ENCODE measurements around the gene GOSR1.
"Not testable (repeated sequence)": the region's sequence is repeated elsewhere in the genome, so short reads cannot be mapped to it uniquely, and the experiment has no call there.

The GOSR1 gene

DNA sequence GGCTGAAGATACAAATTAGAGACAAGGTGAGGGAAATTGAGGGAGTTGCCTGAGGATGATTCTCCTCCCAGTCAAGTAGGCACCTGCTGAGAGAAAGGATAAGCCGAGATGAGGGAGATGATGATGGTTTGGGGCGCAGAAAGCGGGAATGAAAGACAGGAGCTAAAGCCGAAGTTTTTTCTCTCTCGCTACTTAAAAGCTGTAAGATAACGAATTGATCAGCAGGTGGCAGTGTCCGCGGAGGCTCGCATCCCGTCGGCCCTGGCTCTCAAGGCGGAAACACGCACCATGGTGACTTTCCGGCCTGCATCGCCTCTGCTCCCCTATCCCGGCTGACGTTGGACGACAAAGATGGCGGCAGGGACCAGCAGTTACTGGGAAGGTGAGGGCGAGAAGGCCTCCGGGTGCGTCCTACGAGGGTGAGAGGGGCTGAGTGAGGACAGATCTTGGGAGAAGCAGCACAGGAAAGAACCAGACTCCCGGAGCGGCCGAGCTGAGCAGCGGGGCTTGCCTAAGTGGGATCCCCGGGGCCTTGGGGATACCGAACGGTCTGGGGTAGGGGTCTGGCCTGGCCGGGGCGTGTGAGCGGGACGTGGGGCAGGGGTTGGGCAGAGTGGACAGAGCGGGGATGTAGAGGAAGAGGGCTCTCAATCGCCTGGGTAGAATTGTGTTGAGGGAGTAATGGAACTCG is at the start of gene GOSR1:
GOSR1 (plus strand) TSS at position 326 of the 691 bp plus-strand sequence; CDS start at position 352, 26 bp downstream.
- peak; percentile 98 to 99 for ATAC-seq

DNA sequence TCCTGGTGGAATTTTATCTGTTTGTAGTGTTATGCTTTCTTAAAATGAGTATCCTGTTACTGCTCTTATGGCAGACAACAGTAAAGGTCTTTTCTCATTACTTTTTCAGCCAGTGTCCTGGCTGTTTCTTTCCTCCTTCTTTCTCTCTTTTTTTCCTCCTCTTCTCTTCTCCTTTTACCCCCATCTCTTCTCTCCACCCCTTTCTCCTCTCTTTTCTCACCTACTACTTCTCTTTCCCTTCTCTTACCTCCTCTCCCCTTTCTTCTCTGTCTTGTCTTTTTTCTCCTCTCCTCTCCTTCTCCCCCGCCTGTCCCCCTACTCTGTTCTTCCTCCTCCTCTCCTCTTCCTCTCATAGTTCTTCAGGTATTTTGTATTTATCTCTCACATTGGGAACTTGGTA is 49.6 kb upstream of the GOSR1 start:
- ATAC-seq = no peak

DNA sequence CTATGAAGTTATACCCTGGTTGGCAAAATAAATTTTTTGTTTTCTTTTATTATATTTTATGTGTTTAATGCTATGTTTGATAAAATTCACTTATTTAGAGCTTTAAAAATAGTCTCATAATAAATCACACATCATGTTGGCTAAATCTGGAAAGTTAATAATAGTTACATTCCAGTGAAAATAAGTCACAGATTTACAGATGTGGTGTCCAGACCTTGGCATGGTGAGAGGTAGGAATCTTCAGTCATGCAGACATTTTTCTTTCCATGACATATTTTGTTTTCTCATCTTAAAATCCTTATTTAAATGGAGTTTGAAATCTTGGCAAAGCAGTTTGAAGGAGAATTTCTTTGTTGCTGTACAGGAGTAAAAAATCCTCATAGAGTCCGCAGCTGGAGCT is 48.1 kb upstream of the GOSR1 start:
- no peak for ATAC-seq

DNA sequence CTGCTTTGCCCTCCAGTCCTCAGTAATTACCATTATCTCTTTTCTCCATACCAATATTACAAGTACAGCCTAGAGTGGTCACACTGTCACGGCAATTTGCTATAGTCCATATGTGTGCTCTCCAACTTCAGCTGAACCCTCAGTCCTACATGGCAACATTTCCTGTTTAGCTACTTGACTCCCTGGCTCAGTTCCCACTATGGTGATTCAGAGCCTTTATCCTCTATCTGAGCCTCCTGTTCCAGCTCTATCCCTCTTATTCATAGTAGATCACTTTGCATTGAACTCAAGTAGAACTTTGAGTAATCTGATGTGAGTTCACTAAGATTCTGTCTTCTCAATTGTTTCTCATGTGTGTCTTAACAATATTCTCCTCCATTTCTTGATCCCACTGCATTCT is 43.7 kb upstream of the GOSR1 start:
- ATAC-seq = no peak

DNA sequence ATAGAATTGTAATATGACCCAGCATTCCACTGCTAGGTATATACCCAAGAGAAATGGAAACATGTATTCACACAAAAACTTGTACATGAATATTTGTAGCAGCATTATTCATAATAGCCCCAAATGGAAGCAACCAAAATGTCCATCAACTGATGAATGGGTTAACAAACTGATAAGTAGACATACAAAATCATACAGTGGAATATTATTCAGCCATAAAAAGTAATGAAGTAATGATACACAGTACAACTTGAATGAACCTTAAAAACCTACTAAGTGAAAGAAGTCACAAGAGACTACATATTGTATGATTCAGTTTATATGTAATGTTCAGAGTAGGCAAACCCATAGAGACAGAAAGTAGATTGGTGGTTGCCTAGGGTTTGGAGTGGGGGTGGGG is 40.5 kb upstream of the GOSR1 start:
- no peak for ATAC-seq

DNA sequence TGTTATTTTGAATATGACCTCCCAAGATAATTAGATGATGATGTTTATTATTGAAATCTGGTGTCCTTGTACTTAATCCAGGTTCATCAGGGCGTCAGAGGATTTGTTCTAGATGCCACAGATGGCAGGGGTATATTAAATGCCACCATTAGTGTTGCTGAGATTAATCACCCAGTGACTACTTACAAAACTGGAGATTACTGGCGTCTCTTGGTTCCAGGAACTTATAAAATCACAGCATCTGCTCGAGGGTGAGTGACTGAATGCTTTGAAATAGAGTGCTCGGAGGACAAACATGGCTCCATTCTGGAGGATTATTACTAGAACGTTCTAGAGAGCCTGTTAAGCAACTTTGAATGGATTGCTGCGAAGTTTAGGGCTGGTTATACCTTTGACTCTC is 33.5 kb upstream of the GOSR1 start:
- ATAC-seq = no peak

DNA sequence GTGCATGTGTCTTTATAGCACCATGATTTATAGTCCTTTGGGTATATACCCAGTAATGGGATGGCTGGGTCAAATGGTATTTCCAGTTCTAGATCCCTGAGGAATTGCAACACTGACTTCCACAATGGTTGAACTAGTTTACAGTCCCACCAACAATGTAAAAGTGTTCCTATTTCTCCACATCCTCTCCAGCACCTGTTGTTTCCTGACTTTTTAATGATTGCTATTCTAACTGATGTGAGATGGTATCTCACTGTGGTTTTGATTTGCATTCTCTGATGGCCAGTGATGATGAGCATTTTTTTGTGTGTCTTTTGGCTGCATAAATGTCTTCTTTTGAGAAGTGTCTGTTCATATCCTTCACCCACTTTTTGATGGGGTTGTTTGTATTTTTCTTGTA is 30.6 kb upstream of the GOSR1 start:
- ATAC-seq = not testable (repeated sequence)

DNA sequence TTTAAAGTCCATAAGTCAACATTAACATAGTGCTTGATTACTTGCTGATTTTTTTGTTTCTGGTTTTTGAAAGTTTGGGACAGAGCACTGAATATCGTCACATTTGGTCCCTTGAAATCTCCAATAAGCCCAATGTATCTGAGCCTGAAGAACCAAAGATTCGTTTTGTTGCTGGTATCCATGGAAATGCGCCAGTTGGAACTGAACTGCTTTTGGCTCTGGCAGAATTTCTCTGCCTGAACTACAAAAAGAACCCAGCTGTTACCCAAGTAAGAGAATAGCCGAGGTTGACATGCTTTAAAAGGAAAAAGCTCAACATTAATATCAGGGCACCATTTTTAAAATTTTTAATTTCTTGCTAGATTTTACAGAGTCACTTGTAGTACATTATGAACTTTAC is 27.7 kb upstream of the GOSR1 start:
- ATAC-seq = no peak

DNA sequence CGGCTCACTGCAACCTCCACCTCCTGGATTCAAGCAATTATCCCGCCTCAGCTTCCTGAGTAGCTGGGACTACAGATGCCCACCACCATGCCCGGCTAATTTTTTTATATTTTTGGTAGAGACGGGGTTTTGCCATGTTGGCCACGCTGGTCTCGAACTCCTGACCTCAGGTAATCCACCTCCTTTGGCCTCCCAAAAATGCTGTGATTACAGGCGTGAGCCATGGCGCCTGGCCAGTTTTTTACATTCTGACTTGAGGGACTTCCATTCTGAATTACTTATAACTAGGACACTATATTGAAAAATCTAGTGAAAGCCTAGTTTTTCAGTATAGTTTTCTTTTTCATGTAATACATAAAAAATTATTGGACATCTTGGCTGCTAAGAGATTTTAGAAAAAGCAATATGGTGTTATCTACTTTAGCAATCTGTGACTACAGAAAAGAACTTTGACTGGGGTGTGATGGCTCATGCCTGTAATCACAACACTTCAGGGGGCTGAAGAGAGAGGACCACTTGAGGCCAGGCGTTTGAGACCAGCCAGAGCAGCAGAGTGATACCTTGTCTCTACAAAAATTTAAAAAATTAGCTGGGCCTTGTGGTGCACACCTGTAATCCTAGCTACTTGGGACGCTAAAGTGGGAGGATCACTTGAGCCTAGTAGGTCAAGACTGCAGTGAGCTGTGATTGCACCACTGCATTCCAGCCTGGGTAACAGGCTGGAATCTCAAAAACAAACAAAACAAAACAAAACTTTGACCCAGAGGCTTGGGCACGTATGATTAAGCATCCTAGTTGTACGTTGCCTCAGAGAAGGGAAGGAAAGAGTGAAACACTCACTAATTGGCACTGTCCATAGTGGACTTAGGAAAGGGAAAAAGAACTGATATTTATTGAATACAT is 26.8 kb upstream of the GOSR1 start:
- ATAC-seq = no peak

DNA sequence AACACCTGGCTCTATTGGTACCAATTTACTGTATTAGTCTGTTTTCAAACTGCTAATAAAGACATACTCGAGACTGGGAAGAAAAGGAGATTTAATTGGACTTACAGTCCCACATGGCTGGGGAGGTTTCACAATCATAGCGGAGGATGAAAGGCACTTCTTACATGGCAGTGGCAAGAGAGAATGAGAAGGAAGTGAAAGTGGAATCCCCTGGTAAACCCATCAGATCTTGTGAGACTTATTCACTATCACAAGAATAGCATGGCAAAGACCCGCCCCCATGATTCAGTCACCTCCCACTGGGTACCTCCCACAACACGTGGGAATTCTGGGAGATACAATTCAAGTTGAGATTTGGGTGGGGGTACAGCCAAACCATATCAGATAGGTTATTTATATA is 22.6 kb upstream of the GOSR1 start:
- ATAC-seq = no peak

DNA sequence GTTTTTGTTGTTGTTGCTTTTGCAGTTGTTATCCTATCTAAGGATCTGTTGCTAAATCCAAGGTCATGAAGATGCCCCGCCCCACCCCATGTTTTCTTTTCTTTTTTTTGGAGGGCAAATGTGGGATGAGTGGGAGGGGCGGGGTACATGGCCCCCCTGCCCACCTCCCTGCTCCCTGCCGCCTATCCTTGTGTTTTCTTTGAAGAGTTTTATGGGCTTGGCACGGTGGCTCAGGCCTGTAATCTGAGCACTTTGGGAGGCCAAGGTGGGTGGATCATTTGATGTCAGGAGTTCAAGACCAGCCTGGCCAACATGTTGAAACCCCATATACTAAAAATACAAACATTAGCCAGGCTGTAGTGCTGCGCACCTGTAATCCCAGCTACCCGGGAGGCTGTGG is 18.8 kb upstream of the GOSR1 start:
- no peak for ATAC-seq

DNA sequence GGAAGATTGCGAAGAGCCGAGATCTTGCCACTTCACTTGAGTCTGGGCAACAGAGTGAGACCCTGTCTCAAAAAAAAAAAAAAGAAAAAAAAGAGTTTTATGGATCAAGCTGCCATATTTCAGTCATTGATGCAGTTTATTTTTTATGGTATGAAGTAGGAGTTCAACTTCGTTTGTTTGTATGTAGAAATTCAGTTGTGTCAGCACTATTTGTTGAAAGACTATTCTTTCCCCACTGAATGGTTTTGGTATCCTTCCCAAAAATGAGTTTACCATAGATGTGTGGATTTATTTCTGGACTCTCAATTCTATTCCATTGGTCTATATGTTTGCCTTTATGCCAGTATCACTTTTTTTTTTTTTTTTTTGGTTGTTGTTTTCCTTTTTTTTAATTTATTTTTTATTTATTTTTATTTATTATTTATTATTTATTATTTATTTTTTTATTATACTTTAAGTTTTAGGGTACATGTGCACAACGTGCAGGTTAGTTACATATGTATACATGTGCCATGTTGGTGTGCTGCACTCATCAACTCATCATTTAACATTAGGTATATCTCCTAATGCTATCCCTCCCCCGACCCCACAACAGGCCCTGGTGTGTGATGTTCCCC is 18.3 kb upstream of the GOSR1 start:
- not testable (repeated sequence) for ATAC-seq

DNA sequence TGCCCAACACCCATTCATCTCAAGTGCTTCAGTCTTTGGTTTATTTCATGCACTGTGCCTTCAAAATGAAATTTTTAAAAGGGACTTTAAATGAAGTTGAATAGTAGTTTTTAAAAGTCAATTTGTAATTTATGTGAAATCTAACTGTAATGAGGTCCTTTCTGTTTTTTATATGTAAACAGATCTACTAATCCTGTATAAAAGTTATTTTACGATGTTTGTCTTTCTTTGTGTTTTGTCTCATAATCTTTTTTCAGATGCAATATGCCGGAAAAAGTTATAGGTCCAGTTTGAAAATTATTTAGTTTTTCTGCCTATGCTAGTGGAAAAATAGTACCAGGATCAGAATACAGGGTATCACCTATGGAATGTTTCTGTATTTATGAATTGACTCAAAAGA is 8.7 kb upstream of the GOSR1 start:
- ATAC-seq = no peak

DNA sequence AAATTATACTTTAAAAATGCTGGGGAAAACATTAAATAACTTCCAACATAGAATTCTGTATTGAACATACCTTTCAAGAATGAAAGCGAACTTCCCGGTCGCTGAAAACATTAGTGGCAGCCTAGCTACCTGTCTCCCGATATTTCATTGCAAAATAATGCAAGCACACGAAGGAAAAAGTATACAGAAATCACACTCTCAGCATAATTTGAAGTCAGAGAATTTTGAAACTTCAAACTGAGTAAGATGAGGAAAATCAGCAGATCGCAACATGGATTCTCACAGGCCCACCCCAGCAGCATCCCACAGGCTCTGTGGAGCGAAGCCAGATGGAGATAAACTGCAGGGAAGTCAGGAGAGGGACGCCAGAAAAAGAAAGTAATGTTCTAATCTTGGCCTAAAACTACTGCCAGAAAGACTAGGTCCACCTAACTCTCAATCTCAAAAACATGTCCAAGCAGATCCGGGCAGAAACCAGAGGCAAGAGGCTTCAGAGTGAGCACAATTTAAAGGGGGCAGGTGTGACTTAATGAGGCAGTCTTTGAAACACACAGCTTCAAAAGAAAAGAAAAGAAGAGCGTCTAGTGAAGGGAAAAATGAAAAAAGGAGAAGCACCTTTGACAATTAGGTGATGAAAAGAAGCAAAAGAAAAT is 4.8 kb upstream of the GOSR1 start:
- ATAC-seq = no peak

DNA sequence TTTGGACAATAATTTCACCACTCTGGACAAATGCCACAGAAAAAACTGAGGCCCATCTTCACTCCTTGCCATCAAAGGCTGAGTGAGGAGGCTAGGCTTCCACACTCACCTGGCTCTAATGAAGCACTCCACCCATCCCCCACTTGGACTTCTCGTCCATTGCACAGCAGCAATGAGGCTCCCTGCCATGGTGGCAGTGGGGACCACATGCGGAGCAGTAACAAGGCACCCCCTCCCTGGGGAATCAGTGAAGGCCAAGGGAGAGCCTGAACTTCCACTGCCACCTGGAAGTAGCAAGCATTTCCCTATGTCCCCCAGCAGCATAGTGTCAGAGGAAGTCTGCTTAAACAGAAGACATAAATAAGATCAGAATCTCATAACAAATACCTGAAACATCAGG is 2.0 kb upstream of the GOSR1 start:
- no peak for ATAC-seq

DNA sequence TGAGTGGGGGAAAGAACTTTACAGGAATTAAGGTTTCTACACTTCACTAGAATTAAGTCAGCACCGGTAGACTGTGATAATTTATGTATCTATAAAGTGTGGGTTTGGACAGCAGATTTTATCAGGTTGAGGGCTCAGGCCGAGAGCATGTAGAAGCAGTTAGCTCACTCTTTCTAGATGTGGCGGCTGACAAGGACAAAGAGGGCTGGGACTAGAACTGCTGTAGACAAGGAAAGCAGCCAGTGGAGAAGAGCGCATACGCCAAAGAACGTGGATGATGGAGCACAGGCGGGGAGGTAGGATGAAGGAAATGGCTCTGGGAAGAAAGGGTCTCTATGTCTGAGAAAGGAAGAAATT is 504 bp upstream of the GOSR1 start:
- ATAC-seq = peak in 1 of 2 donors; percentile 7

DNA sequence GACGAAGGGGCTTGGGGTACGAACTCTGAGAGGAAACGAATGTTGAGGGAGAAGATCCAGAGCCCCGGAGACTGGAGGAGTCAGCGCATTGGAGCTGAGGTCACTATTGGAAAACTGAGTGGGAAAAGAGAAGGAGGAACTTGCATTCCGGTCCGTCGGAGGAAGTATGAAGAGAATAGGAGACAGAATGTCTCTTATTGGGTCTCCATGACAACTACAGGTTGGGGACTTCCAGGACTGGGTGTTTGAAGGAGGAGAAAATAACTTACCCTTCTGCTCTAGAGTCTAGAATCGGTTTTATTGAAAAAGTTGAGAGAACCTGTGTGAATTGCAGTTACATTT is 537 bp downstream of the GOSR1 start:
- peak in 1 of 2 donors; percentile 31 for ATAC-seq

DNA sequence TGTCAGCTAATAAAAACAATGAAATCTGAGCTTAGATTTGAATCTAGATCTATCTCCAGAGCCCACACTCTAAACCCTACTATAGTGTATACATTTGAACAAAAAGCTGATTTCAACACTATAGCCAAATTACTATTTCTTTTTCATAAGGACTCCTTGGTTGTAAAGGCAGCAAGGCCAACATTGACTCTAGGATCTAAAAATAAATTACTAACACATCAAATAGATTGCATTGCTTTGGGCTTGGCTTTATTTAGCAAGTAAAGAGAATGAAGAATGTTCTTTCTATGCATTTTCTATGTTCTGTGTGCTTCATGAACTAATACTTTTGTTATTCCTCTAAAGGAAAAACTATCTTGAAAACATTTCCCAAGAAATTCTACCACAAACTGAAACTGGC is 5.3 kb downstream of the GOSR1 start:
- no peak for ATAC-seq

DNA sequence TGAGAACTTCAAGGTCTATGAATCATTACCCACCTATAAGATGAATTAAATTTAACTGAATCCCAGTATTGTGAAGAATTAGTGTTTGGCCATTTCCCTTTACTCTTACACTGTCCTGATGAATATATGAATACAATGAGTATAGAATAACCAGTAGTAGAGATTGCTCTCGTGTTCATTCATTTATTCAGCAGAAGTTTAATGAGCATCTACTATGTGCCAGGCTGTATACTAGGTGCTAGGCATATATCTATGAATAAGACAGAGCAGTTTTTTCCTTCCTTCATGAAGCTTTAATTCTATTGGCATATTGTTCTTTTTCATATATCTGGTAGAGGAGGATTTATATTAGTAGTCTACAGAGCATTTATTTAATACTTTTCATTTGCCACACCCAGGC is 6.0 kb downstream of the GOSR1 start:
- no peak for ATAC-seq

DNA sequence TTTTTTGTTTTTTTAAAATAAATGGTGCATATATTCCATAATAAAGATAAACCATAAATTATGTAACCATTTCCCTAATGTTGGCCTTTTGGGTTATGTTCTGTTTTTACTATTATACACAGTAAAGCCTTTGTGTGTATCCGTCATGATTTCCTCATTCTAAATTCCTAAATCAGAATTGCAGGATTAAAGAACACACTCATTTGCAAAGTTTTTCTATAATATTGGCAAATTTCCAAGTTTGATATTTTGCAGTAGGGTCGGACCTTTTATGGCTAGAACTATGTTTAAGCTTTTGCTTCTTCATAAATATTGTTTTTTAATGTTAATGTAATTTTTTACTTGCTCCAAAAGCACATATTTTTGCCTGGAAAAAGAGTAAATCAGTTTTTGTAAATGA is 16.6 kb downstream of the GOSR1 start:
- ATAC-seq = no peak

DNA sequence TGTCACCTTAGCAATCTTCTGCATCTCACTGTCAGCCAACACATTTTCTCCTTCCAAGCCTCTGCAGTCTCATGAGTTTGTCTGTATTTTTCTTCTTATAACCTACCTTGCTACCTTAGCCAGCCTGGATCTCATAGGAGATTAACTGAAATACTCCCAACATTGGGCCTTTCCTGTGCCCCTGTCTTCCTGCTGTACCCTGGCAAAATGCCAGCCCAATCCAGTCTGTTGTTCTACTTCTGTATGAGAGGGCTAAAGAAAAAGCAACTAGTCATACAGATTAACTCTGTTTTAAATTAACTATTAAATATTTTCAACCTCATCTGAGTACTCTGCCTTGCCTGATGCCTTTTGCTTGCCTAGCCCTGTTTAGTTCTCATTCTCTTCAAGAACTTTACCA is 18.4 kb downstream of the GOSR1 start:
- no peak for ATAC-seq

DNA sequence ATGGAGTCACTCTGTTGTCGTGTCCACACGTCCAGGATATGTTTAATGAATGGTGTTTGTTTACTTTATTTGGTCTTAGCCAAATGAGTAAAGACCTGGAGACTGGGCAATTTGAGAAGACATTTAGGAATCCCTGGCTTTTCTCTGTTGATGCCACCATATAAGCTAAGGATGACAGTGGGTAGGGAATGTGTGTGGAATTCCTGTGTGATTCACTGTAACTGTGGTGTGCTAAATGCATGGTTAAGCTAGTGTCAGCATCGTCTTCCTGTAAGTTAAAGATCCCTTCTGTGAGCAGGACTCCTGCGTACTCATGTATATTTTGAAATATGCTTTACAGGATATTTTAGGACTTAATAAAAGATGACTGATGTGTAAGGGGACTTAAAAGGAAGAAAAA is 26.4 kb downstream of the GOSR1 start:
- ATAC-seq = no peak

DNA sequence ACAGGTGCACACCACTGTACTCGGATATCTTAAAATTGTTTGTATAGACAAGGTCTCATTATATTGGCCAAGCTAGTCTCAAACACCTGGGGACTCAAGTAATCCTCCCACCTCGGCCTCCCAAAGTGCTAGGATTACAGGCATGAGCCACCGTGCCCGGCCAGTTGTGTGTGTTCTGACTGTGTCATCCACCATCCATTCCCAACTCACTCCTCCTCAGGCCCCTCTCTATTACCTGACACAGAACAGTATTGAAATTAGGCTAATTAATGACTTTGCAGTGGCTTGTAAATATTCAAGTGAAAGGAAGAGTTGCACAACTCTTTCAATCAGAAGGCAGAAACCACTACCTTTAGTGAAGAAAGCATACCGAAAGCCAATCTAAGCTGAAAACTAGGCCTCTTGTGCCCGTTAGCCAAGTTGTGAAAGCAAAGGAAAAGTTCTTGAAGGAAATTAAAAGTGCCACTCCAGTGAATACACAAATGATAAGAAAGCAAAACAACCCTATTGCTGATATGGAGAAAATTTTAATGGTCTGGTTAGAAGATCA is 28.7 kb downstream of the GOSR1 start:
- ATAC-seq = no peak

Measured in activated CD4-positive, CD25-positive, alpha-beta regulatory T cell treated with anti-CD3 and anti-CD28 coated beads, Interleukin-2, amount 50 U/mL, for 24 hours (primary cell).